Loucy (cell line): Measurements from ENCODE around the gene CNTNAP4.

Experiments used
- CTCF ChIP-seq: fragments of 200-600 bp; sonication (generic); conservative IDR thresholded peaks from 2 replicates; pipeline ENCODE4 v1.5.1; 2014; ENCODE audit warnings: mild to moderate bottlenecking, antibody characterized with exemption, low read length
- EZH2phosphoT487 ChIP-seq: fragments of 200-600 bp; IDR thresholded peaks from 2 replicates; pipeline ENCODE4 v1.6.1; 2018; ENCODE audit warnings: antibody characterized with exemption, mild to moderate bottlenecking, moderate library complexity, borderline replicate concordance

GRCh38 chr16:76390476-76390875, 113.3 kb downstream of the CNTNAP4 start:
- TF ChIP-seq CTCF, result no peak
- TF ChIP-seq EZH2phosphoT487, result no peak
